Endothelial cell of umbilical vein (primary cell): ENCODE measurements around the gene DPH7.

Experiments used
- EZH2 ChIP-seq: IDR thresholded peaks from 2 replicates; pipeline ENCODE4 v1.6.1; 2012; ENCODE audit warnings: borderline replicate concordance, low read depth, mild to moderate bottlenecking, moderate library complexity, low read length, inconsistent platforms; ENCODE audit not compliant: severe bottlenecking
- FOS ChIP-seq: IDR thresholded peaks from 2 replicates; pipeline ENCODE4 v1.6.1; 2011; ENCODE audit warnings: mild to moderate bottlenecking, low read length, moderate library complexity, borderline replicate concordance; ENCODE audit not compliant: insufficient read depth
- GATA2 ChIP-seq: IDR thresholded peaks from 2 replicates; pipeline ENCODE4 v1.7.0; 2011; ENCODE audit warnings: low read depth, mild to moderate bottlenecking, moderate library complexity, mixed read lengths, low read length; ENCODE audit not compliant: insufficient read length, insufficient read depth
- JUN ChIP-seq: IDR thresholded peaks from 2 replicates; pipeline ENCODE4 v1.6.1; 2011; ENCODE audit warnings: borderline replicate concordance, low read depth; ENCODE audit not compliant: insufficient read length, insufficient read depth
- POLR2A ChIP-seq: IDR thresholded peaks from 2 replicates; pipeline ENCODE4 v1.6.1; 2012; ENCODE audit warnings: low read depth, mild to moderate bottlenecking, control low read depth, low read length
- POLR2AphosphoS5 ChIP-seq: IDR thresholded peaks from 2 replicates; pipeline ENCODE4 v1.6.1; 2012; ENCODE audit warnings: low read depth, mild to moderate bottlenecking, control low read depth, low read length, moderate library complexity; ENCODE audit not compliant: insufficient read depth
- TF ChIP-seq, protein P1 (sequence below), 2 donors: IDR thresholded peaks; 1 replicate in 1 of 2; 2 replicates in 1 of 2; pipeline ENCODE4 v1.5.1; 2011; ENCODE audit warnings: low read length in 2 of 2, mild to moderate bottlenecking in 2 of 2, moderate library complexity in 2 of 2, control low read depth in 1 of 2, inconsistent platforms in 1 of 2, low read depth in 1 of 2; ENCODE audit not compliant: insufficient read depth in 1 of 2; ENCODE audit errors: extremely low read depth in 1 of 2
- TF ChIP-seq, protein P2 (sequence below): IDR thresholded peaks from 2 replicates; pipeline ENCODE4 v1.6.1; 2011; ENCODE audit not compliant: insufficient read depth, insufficient read length

DNA sequence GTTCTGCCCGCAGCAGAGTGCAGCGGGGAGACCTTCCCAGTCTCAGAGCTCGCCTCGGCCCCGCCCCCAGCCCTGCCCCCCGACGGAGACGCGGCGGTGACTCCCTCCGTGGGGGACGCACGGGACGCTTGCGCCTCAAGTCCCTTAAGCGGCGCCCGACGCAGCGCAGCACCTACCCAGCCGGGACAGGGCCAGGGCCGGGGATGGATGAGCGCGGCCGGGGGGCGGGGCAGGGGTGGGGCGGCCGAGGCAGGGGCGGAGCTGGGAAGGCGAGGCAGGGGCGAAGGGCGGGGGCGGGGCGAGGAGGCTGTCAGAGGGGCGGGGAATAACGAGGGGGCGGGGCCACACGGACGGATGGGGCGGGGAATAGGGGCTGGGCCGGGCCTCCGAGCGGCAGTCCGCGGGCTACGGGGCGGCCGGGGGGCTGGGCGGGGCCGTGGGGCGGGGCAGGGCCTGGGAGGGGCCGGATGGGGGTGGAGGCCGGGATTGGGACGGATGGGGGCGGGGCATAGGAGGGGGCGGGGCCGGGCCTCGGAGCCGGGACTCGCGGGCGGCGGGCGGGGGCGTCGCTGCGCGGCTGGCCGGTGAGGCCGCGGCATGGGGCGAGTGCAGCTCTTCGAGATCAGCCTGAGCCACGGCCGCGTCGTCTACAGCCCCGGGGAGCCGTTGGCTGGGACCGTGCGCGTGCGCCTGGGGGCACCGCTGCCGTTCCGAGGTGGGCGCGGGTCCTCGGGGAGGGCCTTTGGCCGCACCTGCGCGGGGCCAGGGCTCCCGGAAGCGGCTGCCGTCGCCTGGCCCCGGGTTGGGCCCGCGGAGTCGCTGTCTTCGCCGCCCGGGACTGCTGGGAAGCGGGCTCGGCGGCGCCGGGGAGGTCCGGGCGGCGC is 26.6 kb upstream of the DPH7 start, which contains the start of gene ARRDC1:
- no peak for TF ChIP-seq POLR2A
- no peak for TF ChIP-seq EZH2
- TF ChIP-seq, protein P1, sequence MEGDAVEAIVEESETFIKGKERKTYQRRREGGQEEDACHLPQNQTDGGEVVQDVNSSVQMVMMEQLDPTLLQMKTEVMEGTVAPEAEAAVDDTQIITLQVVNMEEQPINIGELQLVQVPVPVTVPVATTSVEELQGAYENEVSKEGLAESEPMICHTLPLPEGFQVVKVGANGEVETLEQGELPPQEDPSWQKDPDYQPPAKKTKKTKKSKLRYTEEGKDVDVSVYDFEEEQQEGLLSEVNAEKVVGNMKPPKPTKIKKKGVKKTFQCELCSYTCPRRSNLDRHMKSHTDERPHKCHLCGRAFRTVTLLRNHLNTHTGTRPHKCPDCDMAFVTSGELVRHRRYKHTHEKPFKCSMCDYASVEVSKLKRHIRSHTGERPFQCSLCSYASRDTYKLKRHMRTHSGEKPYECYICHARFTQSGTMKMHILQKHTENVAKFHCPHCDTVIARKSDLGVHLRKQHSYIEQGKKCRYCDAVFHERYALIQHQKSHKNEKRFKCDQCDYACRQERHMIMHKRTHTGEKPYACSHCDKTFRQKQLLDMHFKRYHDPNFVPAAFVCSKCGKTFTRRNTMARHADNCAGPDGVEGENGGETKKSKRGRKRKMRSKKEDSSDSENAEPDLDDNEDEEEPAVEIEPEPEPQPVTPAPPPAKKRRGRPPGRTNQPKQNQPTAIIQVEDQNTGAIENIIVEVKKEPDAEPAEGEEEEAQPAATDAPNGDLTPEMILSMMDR (IDR thresholded peaks at IDR 0.05; ENCODE audit: extremely low read depth in 1 of 2, insufficient read depth in 1 of 2, low read depth in 1 of 2, low read length in 2 of 2) = no peak
- no peak for TF ChIP-seq JUN
- peak; percentile 42 for TF ChIP-seq POLR2AphosphoS5
- TF ChIP-seq, protein P2, sequence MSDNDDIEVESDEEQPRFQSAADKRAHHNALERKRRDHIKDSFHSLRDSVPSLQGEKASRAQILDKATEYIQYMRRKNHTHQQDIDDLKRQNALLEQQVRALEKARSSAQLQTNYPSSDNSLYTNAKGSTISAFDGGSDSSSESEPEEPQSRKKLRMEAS = no peak
- TF ChIP-seq FOS = no peak
- no peak for TF ChIP-seq GATA2
